ENCODE measurements around the gene THEMIS.

DNA sequence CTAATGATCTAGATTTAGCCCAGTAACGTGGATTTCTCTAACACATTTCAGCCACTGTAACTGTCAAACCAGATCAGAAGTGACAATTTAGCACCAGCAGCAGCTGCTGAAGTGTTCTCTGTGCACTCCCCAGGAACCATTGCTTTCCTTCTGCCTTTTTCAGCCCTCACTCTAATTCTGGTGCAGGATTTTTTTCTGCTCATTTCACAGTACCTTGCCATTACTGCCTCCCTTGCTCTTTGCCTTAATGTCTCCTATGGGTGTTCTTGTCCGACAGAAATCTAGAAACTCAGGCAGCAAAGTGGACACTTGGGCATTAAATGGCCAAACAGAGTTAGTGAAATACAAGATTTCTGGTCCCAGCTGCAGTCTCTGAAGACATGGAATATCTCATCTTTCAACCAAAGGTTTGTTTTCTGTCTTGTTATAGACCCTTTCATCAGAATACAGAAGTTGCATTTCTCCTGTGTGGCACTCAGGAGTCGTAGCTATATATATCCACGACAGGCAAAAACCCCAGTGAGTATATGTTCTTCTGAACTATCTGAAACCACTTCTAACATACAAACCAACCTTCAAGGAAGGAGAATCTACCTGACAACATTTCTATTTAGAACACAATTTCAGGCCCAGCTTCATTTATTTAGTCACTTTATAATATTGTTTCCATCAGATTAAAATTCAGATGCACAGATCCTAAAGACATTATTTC lies 92.9 kb downstream of the THEMIS start:
- TF ChIP-seq, protein P1, sequence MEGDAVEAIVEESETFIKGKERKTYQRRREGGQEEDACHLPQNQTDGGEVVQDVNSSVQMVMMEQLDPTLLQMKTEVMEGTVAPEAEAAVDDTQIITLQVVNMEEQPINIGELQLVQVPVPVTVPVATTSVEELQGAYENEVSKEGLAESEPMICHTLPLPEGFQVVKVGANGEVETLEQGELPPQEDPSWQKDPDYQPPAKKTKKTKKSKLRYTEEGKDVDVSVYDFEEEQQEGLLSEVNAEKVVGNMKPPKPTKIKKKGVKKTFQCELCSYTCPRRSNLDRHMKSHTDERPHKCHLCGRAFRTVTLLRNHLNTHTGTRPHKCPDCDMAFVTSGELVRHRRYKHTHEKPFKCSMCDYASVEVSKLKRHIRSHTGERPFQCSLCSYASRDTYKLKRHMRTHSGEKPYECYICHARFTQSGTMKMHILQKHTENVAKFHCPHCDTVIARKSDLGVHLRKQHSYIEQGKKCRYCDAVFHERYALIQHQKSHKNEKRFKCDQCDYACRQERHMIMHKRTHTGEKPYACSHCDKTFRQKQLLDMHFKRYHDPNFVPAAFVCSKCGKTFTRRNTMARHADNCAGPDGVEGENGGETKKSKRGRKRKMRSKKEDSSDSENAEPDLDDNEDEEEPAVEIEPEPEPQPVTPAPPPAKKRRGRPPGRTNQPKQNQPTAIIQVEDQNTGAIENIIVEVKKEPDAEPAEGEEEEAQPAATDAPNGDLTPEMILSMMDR (IDR thresholded peaks at IDR 0.05; ENCODE audit: insufficient read depth, low read depth, low read length), result no peak
- TF ChIP-seq EZH2 (IDR thresholded peaks at IDR 0.05; ENCODE audit: insufficient read depth, low read length), result no peak

All from astrocyte (in vitro differentiated cells and primary cell).